Keratinocyte (primary cell): ENCODE measurements around the gene TNS1. TPM values are rescaled to one million over a fixed set of nuclear protein-coding genes. Genes with fewer than 3 reads are reported as not detected.

Source experiments
- DNase-seq: peaks from one replicate; pipeline ENCODE4 v3.0.0-alpha.2; 2011; ENCODE audit warnings: low read depth, missing footprints, low spot score
- FAIRE-seq: peaks from 2 replicates; lab custom pipeline; 2011; peaks lifted over from hg19 to GRCh38; lab: Jason Lieb, UNC
- H2AFZ ChIP-seq: 2 replicates; pipeline ENCODE4 v1.6.0; 2012; ENCODE audit warnings: low read length, control low read depth, inconsistent platforms; ENCODE audit not compliant: control insufficient read depth
- H3K27ac ChIP-seq: 2 replicates; pipeline ENCODE4 v1.5.1; 2011; ENCODE audit warnings: low read length; ENCODE audit not compliant: control insufficient read depth, insufficient read depth
- H3K27me3 ChIP-seq: 3 replicates; pipeline ENCODE4 v1.6.0; 2011; ENCODE audit warnings: low read length; ENCODE audit not compliant: control insufficient read depth, insufficient read depth; ENCODE audit errors: extremely low read depth
- H3K36me3 ChIP-seq, 2 experiments: 2 replicates in 1 of 2; 3 replicates in 1 of 2; pipeline ENCODE4 v1.5.1; 2011; ENCODE audit warnings: low read length in 2 of 2, mild to moderate bottlenecking in 1 of 2; ENCODE audit not compliant: control insufficient read depth in 2 of 2, insufficient read depth in 2 of 2; ENCODE audit errors: extremely low read depth in 1 of 2
- H3K4me1 ChIP-seq: 3 replicates; pipeline ENCODE4 v1.5.1; 2011; ENCODE audit warnings: low read length; ENCODE audit not compliant: control insufficient read depth, insufficient read depth; ENCODE audit errors: extremely low read depth
- H3K4me2 ChIP-seq: 3 replicates; pipeline ENCODE4 v1.6.0; 2011; ENCODE audit warnings: low read depth, low read length; ENCODE audit not compliant: control insufficient read depth, insufficient read depth; ENCODE audit errors: extremely low read depth
- H3K4me3 ChIP-seq, 3 experiments: fragments of 200-600 bp in 1 of 3; sonication (generic) in 1 of 3; 2 replicates in 2 of 3; 3 replicates in 1 of 3; pipeline ENCODE4 v1.5.1; 2011 to 2016; ENCODE audit warnings: low read length in 3 of 3, mild to moderate bottlenecking in 3 of 3, control low read depth in 2 of 3, inconsistent platforms in 1 of 3, low read depth in 1 of 3, mixed read lengths in 1 of 3, mixed run types in 1 of 3, moderate library complexity in 1 of 3; ENCODE audit not compliant: control insufficient read depth in 2 of 3, insufficient read depth in 2 of 3; ENCODE audit errors: extremely low read depth in 1 of 3
- H3K79me2 ChIP-seq: 2 replicates; pipeline ENCODE4 v1.6.0; 2012; ENCODE audit warnings: low read length; ENCODE audit not compliant: control insufficient read depth, insufficient read depth
- H3K9ac ChIP-seq: 3 replicates; pipeline ENCODE4 v1.6.0; 2011; ENCODE audit warnings: low read length; ENCODE audit not compliant: control insufficient read depth, insufficient read depth; ENCODE audit errors: extremely low read depth
- H3K9me1 ChIP-seq: 3 replicates; pipeline ENCODE4 v1.6.0; 2011; ENCODE audit warnings: low read length; ENCODE audit not compliant: control insufficient read depth, insufficient read depth; ENCODE audit errors: extremely low read depth
- H3K9me3 ChIP-seq: 2 replicates; pipeline ENCODE4 v1.5.1; 2012; ENCODE audit warnings: low read depth, low read length; ENCODE audit not compliant: control insufficient read depth
- H4K20me1 ChIP-seq: 3 replicates; pipeline ENCODE4 v1.6.0; 2011; ENCODE audit warnings: low read length; ENCODE audit not compliant: control insufficient read depth, insufficient read depth; ENCODE audit errors: extremely low read depth
- EZH2 ChIP-seq: IDR thresholded peaks from one replicate; pipeline ENCODE4 v1.6.1; 2012; ENCODE audit warnings: inconsistent platforms, mild to moderate bottlenecking, low read length, moderate library complexity
- dilution Hi-C: fragments of 300-500 bp; cut with MboI; formaldehyde crosslinking; loops from one replicate; pipeline ENCODE4 v1.7.0; 2020; ENCODE audit warnings: low sequenced_read_pairs; ENCODE audit not compliant: extremely low pct_ligation_motif_present
- polyA plus RNA-seq, 5 experiments: library from polyadenylated mRNA; depleted of rRNA in 3 of 5; stranded (reverse) in 3 of 5; stranded (forward) in 1 of 5; unstranded in 1 of 5; fragments of >200 nt; gene quantifications; 1 replicate in 1 of 5; 2 replicates in 3 of 5; 3 replicates in 1 of 5; pipeline versions ENCODE4 v1.2.1 to v1.2.3, GENCODE V29; 2011 to 2012; ENCODE audit warnings: missing spikeins in 2 of 5, low read depth in 1 of 5, low replicate concordance in 1 of 5
- TF ChIP-seq, protein P1 (sequence below), 3 experiments: IDR thresholded peaks in 1 of 3; conservative IDR thresholded peaks in 1 of 3; optimal IDR thresholded peaks in 1 of 3; 2 replicates in 2 of 3; 3 replicates in 1 of 3; pipeline versions ENCODE3 to v1.5.1; 2011; ENCODE audit warnings: low read length in 3 of 3, mild to moderate bottlenecking in 3 of 3, moderate library complexity in 2 of 3, control low read depth in 1 of 3, inconsistent platforms in 1 of 3; ENCODE audit not compliant: insufficient read depth in 2 of 3; ENCODE audit errors: extremely low read depth in 1 of 3

TNS1 gene
- polyA plus RNA-seq, 1 donor (not counting 4 experiments of a cell fraction or from before 2014, with no cell fraction given): 2.5 TPM

DNA sequence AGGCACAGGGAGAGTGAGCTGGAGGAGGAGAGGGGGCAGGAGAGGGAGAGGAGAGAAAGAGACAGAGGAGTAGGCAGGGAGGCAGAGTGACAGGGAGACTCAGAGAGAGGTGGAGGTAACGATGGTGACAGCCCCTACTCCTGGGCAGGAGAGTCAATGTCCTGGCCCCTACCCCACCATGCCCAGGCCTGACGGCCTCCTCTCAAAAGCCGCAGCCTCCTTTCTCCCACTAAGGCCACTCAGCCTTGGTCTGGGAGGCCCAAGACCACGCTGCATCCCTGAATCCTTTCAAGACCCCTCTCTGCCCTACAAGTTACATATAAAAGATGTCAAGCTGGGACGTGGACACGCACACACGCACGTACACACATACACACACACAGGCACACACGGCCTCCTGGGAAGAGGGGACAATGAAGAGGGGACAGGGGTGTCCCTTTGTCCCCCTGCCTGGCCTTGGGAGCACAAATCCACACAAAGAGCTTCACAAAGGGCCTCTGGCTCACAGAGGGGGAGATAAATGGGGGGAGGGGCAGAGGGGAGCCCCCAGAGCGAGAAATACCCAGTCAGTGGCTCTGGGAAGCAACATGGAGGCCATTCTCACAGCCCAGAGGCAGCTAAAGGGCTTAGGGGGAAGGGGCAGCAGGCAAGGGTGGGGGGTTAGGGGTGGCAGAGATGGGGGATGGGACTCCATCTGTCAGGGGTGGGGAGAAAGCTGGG is 19.5 kb upstream of the TNS1 start:
- DNase-seq (no peak), FAIRE-seq (no peak)
- no peak overlapping the region for H3K4me2 ChIP-seq
- H3K79me2 ChIP-seq: no peaks in the 10 kb centered on the region
- no peaks in the 10 kb centered on the region for H3K9me3 ChIP-seq
- TF ChIP-seq, protein P1, sequence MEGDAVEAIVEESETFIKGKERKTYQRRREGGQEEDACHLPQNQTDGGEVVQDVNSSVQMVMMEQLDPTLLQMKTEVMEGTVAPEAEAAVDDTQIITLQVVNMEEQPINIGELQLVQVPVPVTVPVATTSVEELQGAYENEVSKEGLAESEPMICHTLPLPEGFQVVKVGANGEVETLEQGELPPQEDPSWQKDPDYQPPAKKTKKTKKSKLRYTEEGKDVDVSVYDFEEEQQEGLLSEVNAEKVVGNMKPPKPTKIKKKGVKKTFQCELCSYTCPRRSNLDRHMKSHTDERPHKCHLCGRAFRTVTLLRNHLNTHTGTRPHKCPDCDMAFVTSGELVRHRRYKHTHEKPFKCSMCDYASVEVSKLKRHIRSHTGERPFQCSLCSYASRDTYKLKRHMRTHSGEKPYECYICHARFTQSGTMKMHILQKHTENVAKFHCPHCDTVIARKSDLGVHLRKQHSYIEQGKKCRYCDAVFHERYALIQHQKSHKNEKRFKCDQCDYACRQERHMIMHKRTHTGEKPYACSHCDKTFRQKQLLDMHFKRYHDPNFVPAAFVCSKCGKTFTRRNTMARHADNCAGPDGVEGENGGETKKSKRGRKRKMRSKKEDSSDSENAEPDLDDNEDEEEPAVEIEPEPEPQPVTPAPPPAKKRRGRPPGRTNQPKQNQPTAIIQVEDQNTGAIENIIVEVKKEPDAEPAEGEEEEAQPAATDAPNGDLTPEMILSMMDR (optimal IDR thresholded peaks at IDR 0.05 in 1 of 3, IDR thresholded peaks at IDR 0.05 in 1 of 3, conservative IDR thresholded peaks at IDR 0.05 in 1 of 3; ENCODE audit: extremely low read depth in 1 of 3, insufficient read depth in 2 of 3, low read length in 3 of 3): no peak
- no peak for TF ChIP-seq EZH2
- peaks cover 16% of the 10 kb centered on the region for H3K27me3 ChIP-seq
- H2AFZ ChIP-seq: no peak overlapping the region
- no peaks in the 10 kb centered on the region for H3K36me3 ChIP-seq
- dilution Hi-C loops: no loop called here
- H3K4me3 ChIP-seq: no peak overlapping the region
- no peak overlapping the region for H3K9ac ChIP-seq
- no peaks in the 10 kb centered on the region for H4K20me1 ChIP-seq
- H3K9me1 ChIP-seq: no peaks in the 10 kb centered on the region
- H3K4me1 ChIP-seq: no peaks in the 10 kb centered on the region
- no peak overlapping the region for H3K27ac ChIP-seq

GRCh38 chr2:218021536-218022071 is 18.8 kb upstream of the TNS1 start:
- H3K9me1 ChIP-seq: no peaks in the 10 kb centered on the region
- no peak overlapping the region for H3K4me3 ChIP-seq
- H3K79me2 ChIP-seq: no peaks in the 10 kb centered on the region
- TF ChIP-seq, protein P1 (optimal IDR thresholded peaks at IDR 0.05 in 1 of 3, IDR thresholded peaks at IDR 0.05 in 1 of 3, conservative IDR thresholded peaks at IDR 0.05 in 1 of 3; ENCODE audit: extremely low read depth in 1 of 3, insufficient read depth in 2 of 3, low read length in 3 of 3): no peak
- TF ChIP-seq EZH2: no peak
- dilution Hi-C loops: no loop called here
- no peaks in the 10 kb centered on the region for H3K4me1 ChIP-seq
- no peak overlapping the region for H3K4me2 ChIP-seq
- no peak overlapping the region for H3K27ac ChIP-seq
- DNase-seq: no peak
- no peak for FAIRE-seq
- peaks cover 17% of the 10 kb centered on the region for H3K27me3 ChIP-seq
- no peaks in the 10 kb centered on the region for H3K9me3 ChIP-seq
- no peaks in the 10 kb centered on the region for H3K36me3 ChIP-seq
- H4K20me1 ChIP-seq: no peaks in the 10 kb centered on the region
- H2AFZ ChIP-seq: no peak overlapping the region
- no peak overlapping the region for H3K9ac ChIP-seq
